GM23248 (cell line): ENCODE measurements around the gene FILIP1L.

Experiments used
- EZH2 ChIP-seq: fragments of 200-600 bp; sonication (generic); IDR thresholded peaks from 2 replicates; pipeline ENCODE4 v1.6.1; 2018; ENCODE audit warnings: antibody characterized with exemption, mild to moderate bottlenecking; ENCODE audit not compliant: insufficient read depth, poor library complexity, severe bottlenecking
- EZH2phosphoT487 ChIP-seq: fragments of 200-600 bp; sonication (generic); IDR thresholded peaks from 2 replicates; pipeline ENCODE4 v1.6.1; 2018; ENCODE audit warnings: antibody characterized with exemption, moderate library complexity, mild to moderate bottlenecking, low read depth; ENCODE audit not compliant: insufficient read depth

DNA sequence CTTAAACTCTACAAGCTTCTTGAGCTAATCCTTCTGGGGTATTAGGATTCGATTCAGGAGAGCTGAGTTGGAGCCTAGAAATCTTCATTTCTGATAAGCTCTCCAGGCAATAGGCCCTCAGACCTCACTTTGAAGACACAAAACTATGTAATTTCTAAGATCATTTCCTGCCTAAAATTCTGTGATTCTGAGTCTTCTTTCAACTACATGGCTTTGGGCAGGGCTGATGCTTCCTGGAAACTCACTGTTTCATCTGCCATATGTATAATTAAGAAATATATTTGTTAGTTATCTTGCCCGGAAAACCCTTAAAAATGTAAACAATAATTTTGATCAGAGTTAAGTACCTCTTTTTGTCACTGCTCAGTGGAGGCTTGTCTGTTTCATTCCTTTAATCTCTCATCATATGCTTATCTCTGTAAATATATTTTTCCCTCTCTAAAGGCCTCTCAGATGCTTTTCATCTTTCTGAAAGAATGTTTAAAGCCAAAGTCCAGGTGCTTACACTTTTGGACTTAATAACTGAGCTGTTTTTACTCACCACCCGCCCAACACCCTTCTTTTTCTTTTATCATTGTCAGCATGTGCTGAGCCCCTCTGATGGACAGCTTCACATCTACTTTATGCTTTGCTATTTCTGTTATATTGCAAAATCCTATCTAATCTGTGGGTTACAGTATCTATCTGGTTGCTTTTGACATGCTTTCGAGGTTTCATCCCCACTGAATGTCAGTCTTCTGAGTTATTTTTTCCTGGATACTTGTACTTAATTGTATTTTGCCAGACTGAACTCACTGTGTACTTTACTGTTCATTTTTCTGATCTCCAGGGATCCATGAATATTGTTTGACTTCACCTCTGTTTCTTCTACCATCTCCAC lies 38.2 kb downstream of the FILIP1L start:
- TF ChIP-seq EZH2: no peak
- no peak for TF ChIP-seq EZH2phosphoT487
